PC-9 (cell line): ENCODE measurements around the gene THBS3.

Experiments used
- CTCF ChIP-seq: fragments of 200-600 bp; sonication (generic); conservative IDR thresholded peaks from 2 replicates; pipeline ENCODE4 v1.6.1; 2017; ENCODE audit warnings: mixed run types, antibody characterized with exemption, mild to moderate bottlenecking, moderate library complexity
- EZH2 ChIP-seq: fragments of 200-600 bp; sonication (generic); IDR thresholded peaks from 2 replicates; pipeline ENCODE4 v1.8.0; 2017; ENCODE audit warnings: antibody characterized with exemption, low read depth

GRCh38 chr1:155181371-155182051, 26.2 kb downstream of the THBS3 start:
- TF ChIP-seq CTCF: no peak
- no peak for TF ChIP-seq EZH2
